IMR-90 (cell line): ENCODE measurements around the gene CDK7.

Source experiments
- BHLHE40 ChIP-seq: fragments of 150-350 bp; IDR thresholded peaks from 2 replicates; pipeline ENCODE4 v1.6.1; 2016; ENCODE audit warnings: mild to moderate bottlenecking, low read depth, low read length
- CEBPB ChIP-seq: IDR thresholded peaks from 2 replicates; pipeline ENCODE4 v1.6.1; 2012; ENCODE audit warnings: low read depth, low read length, improper control_type of control experiment
- CTCF ChIP-seq: conservative IDR thresholded peaks from 2 replicates; pipeline ENCODE4 v1.5.1; 2012; ENCODE audit warnings: mild to moderate bottlenecking, low read depth, low read length, improper control_type of control experiment
- FOS ChIP-seq: fragments of 150-350 bp; IDR thresholded peaks from 2 replicates; pipeline ENCODE4 v1.6.1; 2016; ENCODE audit warnings: low read depth, low read length
- MAFK ChIP-seq: IDR thresholded peaks from 2 replicates; pipeline ENCODE4 v1.6.1; 2012; ENCODE audit warnings: low read depth, low read length, improper control_type of control experiment
- MXI1 ChIP-seq: IDR thresholded peaks from 2 replicates; pipeline ENCODE4 v1.6.1; 2012; ENCODE audit warnings: low read depth, mild to moderate bottlenecking, low read length, moderate library complexity, borderline replicate concordance
- POLR2A ChIP-seq: IDR thresholded peaks from 2 replicates; pipeline ENCODE4 v1.6.1; 2012; ENCODE audit warnings: mild to moderate bottlenecking, low read depth, low read length
- RAD21 ChIP-seq: IDR thresholded peaks from 2 replicates; pipeline ENCODE4 v1.6.1; 2012; ENCODE audit warnings: low read length, improper control_type of control experiment
- RFX5 ChIP-seq: IDR thresholded peaks from 2 replicates; pipeline ENCODE4 v1.8.0; 2012; ENCODE audit warnings: low read depth, mild to moderate bottlenecking, low read length, moderate library complexity
- SMC3 ChIP-seq: fragments of 150-350 bp; IDR thresholded peaks from 2 replicates; pipeline ENCODE4 v1.6.1; 2016; ENCODE audit warnings: low read depth, mild to moderate bottlenecking, antibody characterized with exemption, low read length, moderate library complexity
- USF2 ChIP-seq: fragments of 150-350 bp; IDR thresholded peaks from 2 replicates; pipeline ENCODE4 v1.6.1; 2017; ENCODE audit warnings: mild to moderate bottlenecking, antibody characterized with exemption, low read length, low read depth

DNA sequence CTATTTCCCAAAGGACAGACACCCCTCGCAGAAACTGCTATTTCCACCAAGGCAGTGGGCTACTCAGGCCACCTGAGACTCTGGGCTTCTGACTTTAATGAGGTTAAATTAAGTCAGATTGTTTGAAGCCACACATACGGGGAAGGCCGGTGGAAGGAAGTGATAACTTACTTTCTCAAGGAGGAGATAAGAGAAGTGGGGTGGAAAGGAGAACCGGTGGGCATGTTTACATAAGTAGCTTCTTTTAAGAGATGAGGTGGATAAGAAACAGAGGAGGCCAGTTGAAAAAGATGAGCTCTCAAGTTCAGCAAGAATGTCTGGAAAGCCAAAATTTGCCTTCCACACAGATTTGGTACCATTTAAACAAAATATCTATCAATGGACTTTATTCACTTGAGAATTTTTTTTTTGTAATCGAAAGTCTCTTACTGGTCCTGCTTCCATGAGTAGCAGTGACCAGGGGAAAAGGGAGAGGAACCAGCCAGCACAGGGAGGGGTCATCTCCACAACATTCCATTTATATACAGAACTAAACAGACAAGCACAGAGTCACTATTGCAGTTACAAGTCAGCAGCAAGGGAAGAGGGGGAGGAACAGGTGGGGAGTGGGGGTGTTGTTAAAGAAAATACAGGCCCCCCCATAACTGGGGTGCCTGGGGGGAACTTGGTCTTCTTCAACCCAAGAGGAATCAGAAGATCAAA lies 77.9 kb downstream of the CDK7 start:
- TF ChIP-seq CTCF (no peak), BHLHE40 (no peak), POLR2A (no peak), FOS (no peak), RAD21 (no peak), MXI1 (no peak), RFX5 (no peak), CEBPB (no peak), SMC3 (no peak), USF2 (no peak), MAFK (no peak)
